HCT116 (cell line): ENCODE results near the gene NOL11.

Source experiments
- CBX3 ChIP-seq: IDR thresholded peaks from 2 replicates; pipeline ENCODE4 v1.6.1; 2012; ENCODE audit warnings: low read depth
- CEBPB ChIP-seq: IDR thresholded peaks from 2 replicates; pipeline ENCODE4 v1.6.1; 2012; ENCODE audit warnings: low read depth
- CTCF ChIP-seq, 3 experiments: fragments of 200-600 bp in 1 of 3; sonication (generic) in 1 of 3; IDR thresholded peaks in 2 of 3; conservative IDR thresholded peaks in 1 of 3; 2 replicates each; pipeline ENCODE4 v1.5.1; 2012 to 2017; ENCODE audit warnings: low read depth in 2 of 3, low read length in 2 of 3, antibody characterized with exemption in 1 of 3, borderline replicate concordance in 1 of 3, control low read depth in 1 of 3, mild to moderate bottlenecking in 1 of 3, mixed read lengths in 1 of 3, mixed run types in 1 of 3, moderate library complexity in 1 of 3; ENCODE audit not compliant: insufficient read depth in 1 of 3
- EZH2 ChIP-seq: fragments of 200-600 bp; sonication (generic); IDR thresholded peaks from 2 replicates; pipeline ENCODE4 v1.6.1; 2017; ENCODE audit warnings: antibody characterized with exemption, mixed run types
- EZH2phosphoT487 ChIP-seq: fragments of 200-600 bp; IDR thresholded peaks from 2 replicates; pipeline ENCODE4 v1.6.1; 2018; ENCODE audit warnings: antibody characterized with exemption, borderline replicate concordance
- POLR2A ChIP-seq: IDR thresholded peaks from 2 replicates; pipeline ENCODE4 v1.7.0; 2011; ENCODE audit warnings: borderline replicate concordance; ENCODE audit not compliant: insufficient read depth, insufficient read length; ENCODE audit errors: extremely low read depth
- POLR2AphosphoS5 ChIP-seq: IDR thresholded peaks from 2 replicates; pipeline ENCODE4 v1.6.1; 2011; ENCODE audit warnings: mild to moderate bottlenecking, low read depth, low read length, moderate library complexity
- YY1 ChIP-seq: IDR thresholded peaks from 2 replicates; pipeline ENCODE4 v1.6.1; 2011; ENCODE audit warnings: low read length, low read depth, moderate library complexity, mild to moderate bottlenecking; ENCODE audit not compliant: insufficient replicate concordance; ENCODE audit errors: extremely low read depth
- TF ChIP-seq, protein P1 (sequence below): IDR thresholded peaks from 2 replicates; pipeline ENCODE4 v1.6.1; 2012; ENCODE audit warnings: low read depth

GRCh38 chr17:67769231-67769630 is 51.5 kb downstream of the NOL11 start:
- TF ChIP-seq CTCF (IDR thresholded peaks at IDR 0.05 in 2 of 3, conservative IDR thresholded peaks at IDR 0.05 in 1 of 3; ENCODE audit: borderline replicate concordance in 1 of 3, insufficient read depth in 1 of 3, low read depth in 2 of 3, low read length in 2 of 3) (no peak), CBX3 (no peak), POLR2A (no peak), YY1 (no peak), CEBPB (no peak), POLR2AphosphoS5 (no peak), EZH2 (no peak), EZH2phosphoT487 (no peak)
- TF ChIP-seq, protein P1, sequence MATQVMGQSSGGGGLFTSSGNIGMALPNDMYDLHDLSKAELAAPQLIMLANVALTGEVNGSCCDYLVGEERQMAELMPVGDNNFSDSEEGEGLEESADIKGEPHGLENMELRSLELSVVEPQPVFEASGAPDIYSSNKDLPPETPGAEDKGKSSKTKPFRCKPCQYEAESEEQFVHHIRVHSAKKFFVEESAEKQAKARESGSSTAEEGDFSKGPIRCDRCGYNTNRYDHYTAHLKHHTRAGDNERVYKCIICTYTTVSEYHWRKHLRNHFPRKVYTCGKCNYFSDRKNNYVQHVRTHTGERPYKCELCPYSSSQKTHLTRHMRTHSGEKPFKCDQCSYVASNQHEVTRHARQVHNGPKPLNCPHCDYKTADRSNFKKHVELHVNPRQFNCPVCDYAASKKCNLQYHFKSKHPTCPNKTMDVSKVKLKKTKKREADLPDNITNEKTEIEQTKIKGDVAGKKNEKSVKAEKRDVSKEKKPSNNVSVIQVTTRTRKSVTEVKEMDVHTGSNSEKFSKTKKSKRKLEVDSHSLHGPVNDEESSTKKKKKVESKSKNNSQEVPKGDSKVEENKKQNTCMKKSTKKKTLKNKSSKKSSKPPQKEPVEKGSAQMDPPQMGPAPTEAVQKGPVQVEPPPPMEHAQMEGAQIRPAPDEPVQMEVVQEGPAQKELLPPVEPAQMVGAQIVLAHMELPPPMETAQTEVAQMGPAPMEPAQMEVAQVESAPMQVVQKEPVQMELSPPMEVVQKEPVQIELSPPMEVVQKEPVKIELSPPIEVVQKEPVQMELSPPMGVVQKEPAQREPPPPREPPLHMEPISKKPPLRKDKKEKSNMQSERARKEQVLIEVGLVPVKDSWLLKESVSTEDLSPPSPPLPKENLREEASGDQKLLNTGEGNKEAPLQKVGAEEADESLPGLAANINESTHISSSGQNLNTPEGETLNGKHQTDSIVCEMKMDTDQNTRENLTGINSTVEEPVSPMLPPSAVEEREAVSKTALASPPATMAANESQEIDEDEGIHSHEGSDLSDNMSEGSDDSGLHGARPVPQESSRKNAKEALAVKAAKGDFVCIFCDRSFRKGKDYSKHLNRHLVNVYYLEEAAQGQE: no peak
